GM21390 (cell line): ENCODE results near the gene C2CD4D.
"Not testable (repeated sequence)": the region's sequence is repeated elsewhere in the genome, so short reads cannot be mapped to it uniquely, and the experiment has no call there.

Experiments
- ATAC-seq: cut with Tn5 transposase; IDR thresholded peaks from one replicate; pipeline ENCODE4 v1.9.1; 2021; ENCODE audit not compliant: unreplicated experiment

The C2CD4D gene

GRCh38 chr1:151858886-151859665 is 19.5 kb upstream of the C2CD4D start:
- no peak for ATAC-seq

GRCh38 chr1:151858030-151858746 is 18.6 kb upstream of the C2CD4D start:
- no peak for ATAC-seq

- no peak for ATAC-seq
Measured at GRCh38 chr1:151855933-151856332, 16.3 kb upstream of the C2CD4D start.

GRCh38 chr1:151855516-151855915 is 15.9 kb upstream of the C2CD4D start:
- ATAC-seq: not testable (repeated sequence)

- ATAC-seq: no peak
Measured at GRCh38 chr1:151854658-151855057, 15.0 kb upstream of the C2CD4D start.

GRCh38 chr1:151853411-151853943 is 13.9 kb upstream of the C2CD4D start, which contains the start of gene THEM5:
Gene THEM5, minus strand, starts transcription at chr1:151853712. Its CDS starts 147 bp downstream, at chr1:151853565.
- no peak for ATAC-seq

GRCh38 chr1:151852733-151853132 is 13.1 kb upstream of the C2CD4D start:
- no peak for ATAC-seq

GRCh38 chr1:151851886-151852285 is 12.3 kb upstream of the C2CD4D start:
- ATAC-seq: no peak

GRCh38 chr1:151849871-151850270 is 10.3 kb upstream of the C2CD4D start:
- no peak for ATAC-seq

GRCh38 chr1:151849126-151849525 is 9.5 kb upstream of the C2CD4D start:
- no peak for ATAC-seq

GRCh38 chr1:151847867-151848596 is 8.4 kb upstream of the C2CD4D start:
- ATAC-seq: no peak

GRCh38 chr1:151846686-151847237 is 7.1 kb upstream of the C2CD4D start:
- no peak for ATAC-seq

- no peak for ATAC-seq
Measured at GRCh38 chr1:151846062-151846568, 6.5 kb upstream of the C2CD4D start.

GRCh38 chr1:151843398-151843797 is 3.8 kb upstream of the C2CD4D start:
- ATAC-seq: no peak

- no peak for ATAC-seq
Measured at GRCh38 chr1:151841141-151841540, 1.5 kb upstream of the C2CD4D start.

- ATAC-seq: no peak
Measured at GRCh38 chr1:151840421-151840820, 801 bp upstream of the C2CD4D start.

- no peak for ATAC-seq
Measured at GRCh38 chr1:151839082-151839412, 573 bp downstream of the C2CD4D start.

- no peak for ATAC-seq
Measured at GRCh38 chr1:151838222-151839081, 1.2 kb downstream of the C2CD4D start.

- ATAC-seq: no peak
Measured at GRCh38 chr1:151837884-151838221, 1.8 kb downstream of the C2CD4D start.

- ATAC-seq: no peak
Measured at GRCh38 chr1:151837197-151837596, 2.4 kb downstream of the C2CD4D start.
